Keratinocyte (primary cell): ENCODE measurements around the gene HOXD13. TPM values are rescaled to one million over a fixed set of nuclear protein-coding genes. Genes with fewer than 3 reads are reported as not detected.
A peak's percentile ranks its signal among the peaks of the same experiment; 100 is the strongest.

Experiments
- DNase-seq: peaks from one replicate; pipeline ENCODE4 v3.0.0-alpha.2; 2011; ENCODE audit warnings: low read depth, missing footprints, low spot score
- FAIRE-seq: peaks from 2 replicates; lab custom pipeline; 2011; peaks lifted over from hg19 to GRCh38; lab: Jason Lieb, UNC
- H2AFZ ChIP-seq: 2 replicates; pipeline ENCODE4 v1.6.0; 2012; ENCODE audit warnings: low read length, control low read depth, inconsistent platforms; ENCODE audit not compliant: control insufficient read depth
- H3K27ac ChIP-seq: 2 replicates; pipeline ENCODE4 v1.5.1; 2011; ENCODE audit warnings: low read length; ENCODE audit not compliant: control insufficient read depth, insufficient read depth
- H3K27me3 ChIP-seq: 3 replicates; pipeline ENCODE4 v1.6.0; 2011; ENCODE audit warnings: low read length; ENCODE audit not compliant: control insufficient read depth, insufficient read depth; ENCODE audit errors: extremely low read depth
- H3K36me3 ChIP-seq, 2 experiments: 2 replicates in 1 of 2; 3 replicates in 1 of 2; pipeline ENCODE4 v1.5.1; 2011; ENCODE audit warnings: low read length in 2 of 2, mild to moderate bottlenecking in 1 of 2; ENCODE audit not compliant: control insufficient read depth in 2 of 2, insufficient read depth in 2 of 2; ENCODE audit errors: extremely low read depth in 1 of 2
- H3K4me1 ChIP-seq: 3 replicates; pipeline ENCODE4 v1.5.1; 2011; ENCODE audit warnings: low read length; ENCODE audit not compliant: control insufficient read depth, insufficient read depth; ENCODE audit errors: extremely low read depth
- H3K4me2 ChIP-seq: 3 replicates; pipeline ENCODE4 v1.6.0; 2011; ENCODE audit warnings: low read depth, low read length; ENCODE audit not compliant: control insufficient read depth, insufficient read depth; ENCODE audit errors: extremely low read depth
- H3K4me3 ChIP-seq, 3 experiments: fragments of 200-600 bp in 1 of 3; sonication (generic) in 1 of 3; 2 replicates in 2 of 3; 3 replicates in 1 of 3; pipeline ENCODE4 v1.5.1; 2011 to 2016; ENCODE audit warnings: low read length in 3 of 3, mild to moderate bottlenecking in 3 of 3, control low read depth in 2 of 3, inconsistent platforms in 1 of 3, low read depth in 1 of 3, mixed read lengths in 1 of 3, mixed run types in 1 of 3, moderate library complexity in 1 of 3; ENCODE audit not compliant: control insufficient read depth in 2 of 3, insufficient read depth in 2 of 3; ENCODE audit errors: extremely low read depth in 1 of 3
- H3K79me2 ChIP-seq: 2 replicates; pipeline ENCODE4 v1.6.0; 2012; ENCODE audit warnings: low read length; ENCODE audit not compliant: control insufficient read depth, insufficient read depth
- H3K9ac ChIP-seq: 3 replicates; pipeline ENCODE4 v1.6.0; 2011; ENCODE audit warnings: low read length; ENCODE audit not compliant: control insufficient read depth, insufficient read depth; ENCODE audit errors: extremely low read depth
- H3K9me1 ChIP-seq: 3 replicates; pipeline ENCODE4 v1.6.0; 2011; ENCODE audit warnings: low read length; ENCODE audit not compliant: control insufficient read depth, insufficient read depth; ENCODE audit errors: extremely low read depth
- H3K9me3 ChIP-seq: 2 replicates; pipeline ENCODE4 v1.5.1; 2012; ENCODE audit warnings: low read depth, low read length; ENCODE audit not compliant: control insufficient read depth
- H4K20me1 ChIP-seq: 3 replicates; pipeline ENCODE4 v1.6.0; 2011; ENCODE audit warnings: low read length; ENCODE audit not compliant: control insufficient read depth, insufficient read depth; ENCODE audit errors: extremely low read depth
- EZH2 ChIP-seq: IDR thresholded peaks from one replicate; pipeline ENCODE4 v1.6.1; 2012; ENCODE audit warnings: inconsistent platforms, mild to moderate bottlenecking, low read length, moderate library complexity
- dilution Hi-C: fragments of 300-500 bp; cut with MboI; formaldehyde crosslinking; loops from one replicate; pipeline ENCODE4 v1.7.0; 2020; ENCODE audit warnings: low sequenced_read_pairs; ENCODE audit not compliant: extremely low pct_ligation_motif_present
- polyA plus RNA-seq, 5 experiments: library from polyadenylated mRNA; depleted of rRNA in 3 of 5; stranded (reverse) in 3 of 5; stranded (forward) in 1 of 5; unstranded in 1 of 5; fragments of >200 nt; gene quantifications; 1 replicate in 1 of 5; 2 replicates in 3 of 5; 3 replicates in 1 of 5; pipeline versions ENCODE4 v1.2.1 to v1.2.3, GENCODE V29; 2011 to 2012; ENCODE audit warnings: missing spikeins in 2 of 5, low read depth in 1 of 5, low replicate concordance in 1 of 5
- TF ChIP-seq, protein P1 (sequence below), 3 experiments: IDR thresholded peaks in 1 of 3; conservative IDR thresholded peaks in 1 of 3; optimal IDR thresholded peaks in 1 of 3; 2 replicates in 2 of 3; 3 replicates in 1 of 3; pipeline versions ENCODE3 to v1.5.1; 2011; ENCODE audit warnings: low read length in 3 of 3, mild to moderate bottlenecking in 3 of 3, moderate library complexity in 2 of 3, control low read depth in 1 of 3, inconsistent platforms in 1 of 3; ENCODE audit not compliant: insufficient read depth in 2 of 3; ENCODE audit errors: extremely low read depth in 1 of 3

The HOXD13 gene
- polyA plus RNA-seq, 1 donor (not counting 4 experiments of a cell fraction or from before 2014, with no cell fraction given) = not detected

DNA sequence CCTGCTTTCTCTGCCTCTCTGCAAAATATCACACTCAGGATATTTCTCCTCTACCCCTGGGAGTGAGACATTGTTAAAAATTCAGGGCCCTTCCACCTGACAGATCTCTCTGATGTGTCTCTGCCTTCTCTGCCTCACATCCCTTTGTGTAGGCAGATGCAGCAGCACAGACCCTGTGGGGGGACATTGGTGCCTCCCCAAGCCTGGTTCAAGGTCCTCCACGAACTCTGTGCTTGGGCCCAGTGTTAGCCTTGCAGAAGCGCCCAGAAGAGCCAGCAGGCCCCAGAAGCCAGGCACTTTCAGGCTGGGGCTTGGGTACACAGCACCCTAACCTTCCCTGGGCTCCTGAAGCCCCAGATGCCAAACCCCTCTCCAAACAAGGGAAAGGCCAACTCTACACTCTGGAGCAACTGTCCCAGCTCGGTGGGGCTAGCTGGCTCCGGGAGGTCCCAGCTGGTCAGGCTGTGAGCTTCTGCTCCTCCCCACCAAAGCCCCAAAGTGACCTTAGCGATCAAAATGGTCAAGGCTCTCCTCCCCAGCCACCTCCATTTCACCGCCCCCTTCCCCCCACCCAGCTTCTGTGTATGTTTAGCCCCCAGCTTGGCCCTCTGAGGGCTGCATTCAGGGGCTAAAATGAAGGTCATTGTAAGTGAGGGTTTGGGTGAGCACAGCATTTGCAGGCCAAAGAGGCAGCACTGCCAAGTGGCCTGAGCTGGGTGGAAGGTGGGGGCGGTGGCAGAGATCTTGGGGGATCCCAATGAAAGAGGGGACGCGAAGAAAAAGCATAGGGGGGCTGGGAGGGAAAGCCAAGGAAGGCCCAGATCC, 32.6 kb downstream of the HOXD13 start:
- FAIRE-seq (no peak), DNase-seq (no peak)
- Histone ChIP-seq H3K9ac (no peak overlapping the region), H4K20me1 (no peaks in the 10 kb centered on the region), H3K27ac (no peak overlapping the region), H2AFZ (no peak overlapping the region), H3K9me3 (no peaks in the 10 kb centered on the region), H3K4me3 (no peak overlapping the region), H3K9me1 (no peaks in the 10 kb centered on the region), H3K4me2 (no peak overlapping the region), H3K27me3 (peaks cover 96% of the 10 kb centered on the region), H3K4me1 (no peaks in the 10 kb centered on the region), H3K79me2 (no peaks in the 10 kb centered on the region), H3K36me3 (no peaks in the 10 kb centered on the region)
- TF ChIP-seq, protein P1, sequence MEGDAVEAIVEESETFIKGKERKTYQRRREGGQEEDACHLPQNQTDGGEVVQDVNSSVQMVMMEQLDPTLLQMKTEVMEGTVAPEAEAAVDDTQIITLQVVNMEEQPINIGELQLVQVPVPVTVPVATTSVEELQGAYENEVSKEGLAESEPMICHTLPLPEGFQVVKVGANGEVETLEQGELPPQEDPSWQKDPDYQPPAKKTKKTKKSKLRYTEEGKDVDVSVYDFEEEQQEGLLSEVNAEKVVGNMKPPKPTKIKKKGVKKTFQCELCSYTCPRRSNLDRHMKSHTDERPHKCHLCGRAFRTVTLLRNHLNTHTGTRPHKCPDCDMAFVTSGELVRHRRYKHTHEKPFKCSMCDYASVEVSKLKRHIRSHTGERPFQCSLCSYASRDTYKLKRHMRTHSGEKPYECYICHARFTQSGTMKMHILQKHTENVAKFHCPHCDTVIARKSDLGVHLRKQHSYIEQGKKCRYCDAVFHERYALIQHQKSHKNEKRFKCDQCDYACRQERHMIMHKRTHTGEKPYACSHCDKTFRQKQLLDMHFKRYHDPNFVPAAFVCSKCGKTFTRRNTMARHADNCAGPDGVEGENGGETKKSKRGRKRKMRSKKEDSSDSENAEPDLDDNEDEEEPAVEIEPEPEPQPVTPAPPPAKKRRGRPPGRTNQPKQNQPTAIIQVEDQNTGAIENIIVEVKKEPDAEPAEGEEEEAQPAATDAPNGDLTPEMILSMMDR (optimal IDR thresholded peaks at IDR 0.05 in 1 of 3, IDR thresholded peaks at IDR 0.05 in 1 of 3, conservative IDR thresholded peaks at IDR 0.05 in 1 of 3; ENCODE audit: extremely low read depth in 1 of 3, insufficient read depth in 2 of 3, low read length in 3 of 3) = no peak
- no peak for TF ChIP-seq EZH2
- dilution Hi-C loops = no loop called here

DNA sequence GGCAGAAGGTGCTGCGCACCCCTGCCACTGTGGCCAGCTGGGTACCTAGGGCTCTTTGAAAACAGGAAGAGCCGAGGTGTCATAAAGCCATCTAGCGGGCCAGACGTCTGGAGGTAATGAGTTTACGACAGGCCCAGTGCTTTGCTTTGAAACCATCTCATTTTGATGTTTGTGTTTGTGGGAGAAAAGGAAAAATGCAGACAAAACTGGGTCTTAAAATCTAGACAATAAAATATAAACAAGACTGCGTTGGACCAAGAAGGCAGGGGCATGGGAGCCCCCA, 33.2 kb downstream of the HOXD13 start:
- Histone ChIP-seq H2AFZ (no peak overlapping the region), H3K27ac (no peak overlapping the region), H4K20me1 (no peaks in the 10 kb centered on the region), H3K4me2 (no peak overlapping the region), H3K27me3 (peaks cover 96% of the 10 kb centered on the region), H3K9me3 (no peaks in the 10 kb centered on the region), H3K36me3 (no peaks in the 10 kb centered on the region), H3K79me2 (no peaks in the 10 kb centered on the region), H3K4me3 (no peak overlapping the region), H3K9me1 (no peaks in the 10 kb centered on the region), H3K9ac (no peak overlapping the region), H3K4me1 (no peaks in the 10 kb centered on the region)
- FAIRE-seq = no peak
- DNase-seq = no peak
- dilution Hi-C loops = no loop called here
- TF ChIP-seq, protein P1 (optimal IDR thresholded peaks at IDR 0.05 in 1 of 3, IDR thresholded peaks at IDR 0.05 in 1 of 3, conservative IDR thresholded peaks at IDR 0.05 in 1 of 3; ENCODE audit: extremely low read depth in 1 of 3, insufficient read depth in 2 of 3, low read length in 3 of 3) = no peak
- TF ChIP-seq EZH2 = peak; percentile 31
